GM12892 (cell line): ENCODE data around the gene UGT1A3.
"Not testable (repeated sequence)": the region's sequence is repeated elsewhere in the genome, so short reads cannot be mapped to it uniquely, and the experiment has no call there.

Experiments
- DNase-seq: peaks from one replicate; pipeline ENCODE4 v3.0.0; 2011; ENCODE audit not compliant: insufficient read length
- FAIRE-seq: peaks from 2 replicates; lab custom pipeline; 2011; peaks lifted over from hg19 to GRCh38; lab: Jason Lieb, UNC
- POLR2A ChIP-seq: IDR thresholded peaks from 2 replicates; pipeline ENCODE4 v1.6.1; 2011; ENCODE audit warnings: low read depth, low read length, control low read depth
- POLR2AphosphoS5 ChIP-seq: IDR thresholded peaks from 2 replicates; pipeline ENCODE4 v1.6.1; 2011; ENCODE audit warnings: low read depth, low read length, control low read depth
- TAF1 ChIP-seq: IDR thresholded peaks from 2 replicates; pipeline ENCODE4 v1.6.1; 2011; ENCODE audit warnings: low read depth, mild to moderate bottlenecking, control low read depth, low read length, borderline replicate concordance

Gene UGT1A3

GRCh38 chr2:233747283-233747544 is 18.4 kb downstream of the UGT1A3 start:
- DNase-seq (no peak), FAIRE-seq (no peak)
- no peak for TF ChIP-seq POLR2A

DNA sequence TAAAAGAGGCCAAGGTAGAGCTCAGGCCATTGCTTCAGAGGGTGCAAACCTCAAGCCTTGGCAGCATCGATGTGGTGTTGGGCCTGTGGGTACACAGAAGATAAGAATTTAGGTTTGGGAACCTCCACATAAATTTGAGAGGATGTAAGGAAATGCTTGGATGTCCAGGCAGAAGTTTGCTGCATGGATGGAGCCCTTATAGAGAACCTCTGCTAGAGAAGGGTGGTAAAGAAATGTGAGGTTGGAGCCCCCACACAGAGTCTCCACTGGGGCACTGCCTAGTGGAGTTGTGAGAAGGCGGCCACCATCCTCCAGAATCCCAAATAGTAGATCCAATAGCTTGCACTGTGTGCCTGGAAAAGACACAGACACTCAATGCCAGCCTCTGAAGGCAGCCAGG is 21.8 kb downstream of the UGT1A3 start:
- FAIRE-seq, DNase-seq: not testable (repeated sequence)

- not testable (repeated sequence) for DNase-seq, FAIRE-seq
Observed at GRCh38 chr2:233751212-233752009, 22.6 kb downstream of the UGT1A3 start.

DNA sequence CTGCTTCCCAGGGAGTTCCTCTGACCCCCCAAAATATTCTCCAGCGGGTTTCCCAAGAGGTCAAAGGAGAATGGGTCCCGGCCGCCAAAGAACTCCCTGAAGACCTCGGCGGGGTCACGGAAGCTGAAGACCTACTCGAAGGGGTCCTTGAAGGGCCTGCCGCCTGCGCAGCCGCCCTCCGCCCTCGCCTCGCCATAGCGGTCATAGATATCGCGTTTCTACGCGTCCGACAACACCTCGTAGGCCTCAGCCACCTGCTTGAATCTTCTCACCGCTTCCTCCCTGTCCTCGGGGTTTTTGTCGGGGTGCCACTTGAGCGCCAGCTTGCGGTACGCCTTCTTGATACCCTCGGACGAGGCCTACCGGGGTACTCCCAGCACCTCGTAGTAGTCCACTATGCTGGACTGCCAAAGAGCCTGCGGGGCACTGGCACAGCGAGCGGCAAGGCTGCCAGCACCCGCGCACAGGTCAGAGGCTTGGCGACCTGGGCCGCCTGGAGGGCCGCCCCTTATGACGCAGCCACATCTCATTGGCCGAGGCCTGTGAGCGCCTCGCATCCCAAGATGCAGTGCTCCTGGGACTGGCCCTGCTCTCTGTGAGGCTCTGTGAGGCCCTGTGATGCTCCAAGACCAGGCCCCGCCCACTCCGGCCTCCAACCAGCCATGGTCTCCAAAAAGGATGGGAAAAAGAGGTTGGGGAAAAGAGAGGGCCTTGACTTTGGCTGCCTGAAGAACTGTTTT is 26.2 kb downstream of the UGT1A3 start:
- FAIRE-seq (no peak), DNase-seq (no peak)
- TF ChIP-seq POLR2A: no peak

DNA sequence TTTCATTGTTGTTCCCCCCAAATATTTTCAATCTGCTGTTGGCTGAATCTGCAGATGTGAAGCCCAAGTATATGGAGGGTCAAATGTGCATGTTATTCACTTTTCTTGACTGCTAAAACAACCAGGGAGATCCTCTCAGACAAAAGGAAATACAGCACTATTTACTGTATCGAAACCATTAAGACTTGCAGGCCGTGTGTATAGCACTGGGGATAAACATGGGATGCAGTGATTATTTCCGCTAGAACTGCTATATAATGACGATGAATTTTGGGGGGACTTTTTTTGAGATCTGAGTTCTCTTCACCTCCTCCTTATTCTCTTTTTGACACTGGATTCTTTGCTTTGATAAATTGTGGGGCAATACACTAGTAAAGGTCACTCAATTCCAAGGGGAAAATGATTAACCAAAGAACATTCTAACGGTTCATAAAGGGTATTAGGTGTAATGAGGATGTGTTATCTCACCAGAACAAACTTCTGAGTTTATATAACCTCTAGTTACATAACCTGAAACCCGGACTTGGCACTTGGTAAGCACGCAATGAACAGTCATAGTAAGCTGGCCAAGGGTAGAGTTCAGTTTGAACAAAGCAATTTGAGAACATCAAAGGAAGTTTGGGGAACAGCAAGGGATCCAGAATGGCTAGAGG is 27.7 kb downstream of the UGT1A3 start:
- no peak for TF ChIP-seq POLR2AphosphoS5
- TF ChIP-seq TAF1: no peak
- no peak for TF ChIP-seq POLR2A
- DNase-seq: no peak
- no peak for FAIRE-seq

- no peak for DNase-seq
- FAIRE-seq: no peak
- TF ChIP-seq POLR2A (no peak), POLR2AphosphoS5 (no peak), TAF1 (no peak)
Observed at GRCh38 chr2:233758141-233758540, 29.3 kb downstream of the UGT1A3 start.

GRCh38 chr2:233758849-233759248 is 30.0 kb downstream of the UGT1A3 start:
- TF ChIP-seq POLR2A (no peak), POLR2AphosphoS5 (no peak), TAF1 (no peak)
- FAIRE-seq (no peak), DNase-seq (no peak)

- FAIRE-seq: no peak
- DNase-seq: no peak
- TF ChIP-seq POLR2A (no peak), TAF1 (no peak), POLR2AphosphoS5 (no peak)
Observed at GRCh38 chr2:233760043-233760442, 31.2 kb downstream of the UGT1A3 start, which contains the start of gene UGT1A1. Gene UGT1A1 (plus strand): TSS chr2:233760270. CDS start chr2:233760288, 18 bp downstream.

DNA sequence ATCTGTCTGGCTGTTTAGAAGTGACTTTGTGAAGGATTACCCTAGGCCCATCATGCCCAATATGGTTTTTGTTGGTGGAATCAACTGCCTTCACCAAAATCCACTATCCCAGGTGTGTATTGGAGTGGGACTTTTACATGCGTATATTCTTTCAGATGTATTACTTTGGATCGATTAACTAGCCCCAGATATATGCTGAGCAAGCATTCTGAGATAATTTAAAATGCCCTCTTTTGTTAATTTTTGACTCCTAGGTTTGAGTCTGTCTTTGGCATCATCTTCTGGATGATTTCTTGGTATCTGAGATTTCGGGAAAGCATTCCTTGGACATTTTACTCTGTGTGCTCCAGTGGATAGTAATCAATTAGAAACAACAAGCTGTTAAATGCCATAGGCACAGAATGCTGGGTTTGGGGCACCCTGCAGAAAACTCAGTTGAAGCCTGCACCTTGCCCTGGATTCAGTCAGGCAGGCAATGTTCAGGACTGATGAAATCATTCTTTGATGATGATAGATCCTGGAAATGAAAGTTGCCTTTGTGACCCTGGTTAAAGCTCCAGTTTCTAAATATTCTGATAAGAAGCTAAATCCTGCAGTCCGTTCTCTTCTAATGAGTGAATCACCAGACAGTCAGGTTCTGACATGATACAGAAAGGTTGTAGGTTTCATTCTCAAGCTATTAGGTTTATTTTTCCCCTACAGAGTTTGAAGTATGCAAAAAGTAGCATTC is 32.4 kb downstream of the UGT1A3 start:
- TF ChIP-seq POLR2AphosphoS5: no peak
- TF ChIP-seq TAF1: no peak
- no peak for TF ChIP-seq POLR2A
- FAIRE-seq (no peak), DNase-seq (no peak)

DNA sequence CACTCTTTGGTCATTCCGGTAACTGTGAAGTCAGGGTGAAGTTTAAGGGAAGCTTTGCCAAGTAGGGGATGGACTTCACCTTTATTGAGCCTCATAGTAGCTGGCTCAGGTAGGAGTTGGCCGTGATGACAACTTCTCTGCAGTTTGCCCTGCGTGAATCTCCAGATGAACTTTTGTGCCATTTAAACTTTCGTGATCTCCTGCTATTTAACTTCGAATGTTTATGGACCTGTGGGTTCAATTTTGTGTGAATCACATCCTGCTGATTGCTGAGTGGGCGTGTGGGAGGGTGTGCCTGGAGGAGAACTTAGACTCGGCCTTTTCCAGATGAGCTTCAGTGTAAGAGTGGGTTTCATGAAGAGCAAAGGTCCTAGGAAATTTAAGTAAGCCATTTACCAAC is 35.4 kb downstream of the UGT1A3 start:
- FAIRE-seq: no peak
- no peak for DNase-seq
- no peak for TF ChIP-seq POLR2A

DNA sequence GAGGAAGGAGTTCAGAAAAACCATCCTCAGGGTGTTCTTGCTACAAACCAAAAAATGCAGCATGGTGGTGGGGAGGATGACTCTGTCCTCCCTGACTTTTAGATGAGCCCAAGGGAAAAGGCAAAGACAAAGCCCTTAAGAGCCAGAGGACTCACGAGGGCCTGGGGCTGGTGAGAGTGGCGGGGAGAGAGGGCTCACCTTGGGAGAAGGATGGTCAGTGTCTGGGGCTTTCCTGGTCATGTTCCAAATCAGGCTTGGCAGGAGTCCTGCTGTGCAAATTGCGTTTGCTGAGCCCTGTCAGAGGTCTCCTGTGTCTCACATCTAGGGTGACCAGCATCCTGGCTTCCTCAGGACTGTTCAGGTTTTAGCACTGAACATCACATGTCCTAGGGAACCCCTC is 35.9 kb downstream of the UGT1A3 start:
- TF ChIP-seq TAF1 (no peak), POLR2AphosphoS5 (no peak), POLR2A (no peak)
- FAIRE-seq (no peak), DNase-seq (no peak)

GRCh38 chr2:233766416-233766815 is 37.6 kb downstream of the UGT1A3 start:
- no peak for DNase-seq
- FAIRE-seq: no peak
- no peak for TF ChIP-seq POLR2AphosphoS5
- TF ChIP-seq TAF1: no peak
- no peak for TF ChIP-seq POLR2A

- FAIRE-seq: no peak
- TF ChIP-seq POLR2A (no peak), POLR2AphosphoS5 (no peak), TAF1 (no peak)
- no peak for DNase-seq
Observed at GRCh38 chr2:233768076-233768475, 39.2 kb downstream of the UGT1A3 start.
